Hepatic stellate cell (primary cell): ENCODE data around the gene MMEL1.

Experiments used
- DNase-seq: peaks from one replicate; pipeline ENCODE4 v3.0.0; 2011; ENCODE audit warnings: low spot score

MMEL1 gene

DNA sequence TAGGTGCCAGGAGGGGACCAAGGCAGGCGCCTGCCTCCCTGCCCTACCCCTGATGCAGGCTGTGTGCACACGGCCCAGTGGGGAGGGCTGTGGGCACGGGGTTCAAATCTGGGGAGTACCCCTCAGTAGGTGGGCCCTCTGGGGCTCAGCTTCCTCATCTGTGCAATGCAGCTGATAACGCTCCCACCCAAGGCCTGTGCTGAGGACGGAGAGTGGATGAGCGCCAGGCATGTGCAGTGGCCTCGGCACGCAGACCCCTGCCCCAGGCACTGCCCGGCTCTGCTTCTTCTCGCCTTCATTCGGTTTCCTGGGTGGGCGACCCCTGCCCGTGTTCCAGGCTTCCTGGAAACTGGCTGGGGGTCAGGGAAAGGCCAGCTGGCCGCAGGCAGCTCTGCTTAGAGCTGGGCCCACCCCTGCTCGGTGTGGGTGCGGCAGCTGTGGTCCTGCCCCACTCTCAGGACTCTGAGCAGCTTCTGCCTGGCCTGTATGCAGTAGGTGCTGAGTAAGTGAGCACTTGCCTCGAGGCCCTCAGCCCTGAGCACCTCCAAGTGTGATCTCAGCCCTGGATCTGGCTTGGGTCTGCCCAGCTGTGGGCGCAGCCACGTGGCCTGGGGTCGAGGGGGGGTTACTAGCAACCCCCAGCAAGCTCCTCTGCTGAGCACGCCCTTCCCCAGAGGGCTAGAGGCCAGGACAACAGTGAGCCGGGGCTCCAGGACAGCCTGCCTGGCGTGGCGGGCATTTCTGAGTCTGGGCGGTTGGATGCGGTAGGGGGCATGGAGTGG lies 88.5 kb downstream of the MMEL1 start:
- no peak for DNase-seq

DNA sequence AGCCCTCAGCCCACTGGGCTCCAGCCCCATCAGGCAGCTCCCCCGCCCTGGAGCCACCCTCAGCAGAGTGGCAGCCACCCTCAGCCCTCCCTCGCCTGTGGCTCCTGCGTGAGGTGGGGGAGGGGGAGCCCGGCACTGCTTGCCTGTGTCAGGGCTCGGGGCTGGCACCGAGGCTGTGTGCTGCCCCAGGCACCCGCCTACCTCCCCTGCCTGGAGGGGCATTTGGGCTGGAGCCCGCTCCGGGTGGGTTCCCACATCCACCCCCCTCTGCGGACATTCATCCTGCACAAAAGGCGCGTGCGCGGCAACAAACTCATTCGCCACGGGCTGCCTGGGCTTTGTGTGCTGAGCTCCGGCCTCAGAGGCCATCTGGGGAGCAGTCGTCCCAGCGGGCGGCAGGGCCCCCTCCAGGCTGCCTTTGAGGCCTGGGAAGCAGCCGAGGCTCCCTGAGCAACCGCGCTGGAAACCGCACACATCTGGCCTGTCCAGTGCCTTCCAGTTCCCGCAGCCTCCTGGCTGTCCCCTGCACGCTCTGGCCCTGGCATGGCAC lies 89.2 kb downstream of the MMEL1 start:
- peak; percentile 54 for DNase-seq

DNA sequence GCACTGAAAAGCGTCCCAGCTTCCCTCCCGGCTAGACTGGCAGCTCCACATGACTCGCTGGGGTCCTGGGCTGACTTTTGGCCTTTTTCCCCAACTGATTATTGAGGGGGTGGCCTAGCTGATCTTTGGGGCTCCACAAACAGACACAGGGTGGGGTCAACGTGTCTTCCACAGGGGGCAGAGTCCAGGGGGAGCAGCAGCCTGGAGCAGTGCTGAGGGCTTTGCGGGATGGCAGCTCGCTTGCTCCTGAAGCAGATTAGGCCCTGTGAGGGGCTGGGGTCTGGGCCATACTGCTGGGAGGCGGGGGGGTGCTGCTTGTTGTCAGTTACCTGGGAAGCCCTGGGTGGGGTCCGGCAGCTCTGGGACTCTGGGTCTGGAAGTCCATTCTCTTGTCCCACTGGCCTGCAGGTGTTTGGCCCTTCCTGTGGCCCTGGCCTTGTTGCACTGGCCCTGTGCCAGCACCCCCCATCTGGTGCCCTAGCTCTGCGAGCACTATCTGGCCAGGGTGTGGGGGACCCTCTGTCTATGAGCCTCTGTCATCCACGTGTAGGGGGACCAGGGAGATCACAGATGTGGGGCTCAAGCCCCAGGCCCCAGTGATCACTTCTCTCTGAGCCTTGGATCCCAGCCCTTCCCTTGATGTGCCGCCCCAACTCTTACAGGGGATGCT lies 90.4 kb downstream of the MMEL1 start:
- no peak for DNase-seq

DNA sequence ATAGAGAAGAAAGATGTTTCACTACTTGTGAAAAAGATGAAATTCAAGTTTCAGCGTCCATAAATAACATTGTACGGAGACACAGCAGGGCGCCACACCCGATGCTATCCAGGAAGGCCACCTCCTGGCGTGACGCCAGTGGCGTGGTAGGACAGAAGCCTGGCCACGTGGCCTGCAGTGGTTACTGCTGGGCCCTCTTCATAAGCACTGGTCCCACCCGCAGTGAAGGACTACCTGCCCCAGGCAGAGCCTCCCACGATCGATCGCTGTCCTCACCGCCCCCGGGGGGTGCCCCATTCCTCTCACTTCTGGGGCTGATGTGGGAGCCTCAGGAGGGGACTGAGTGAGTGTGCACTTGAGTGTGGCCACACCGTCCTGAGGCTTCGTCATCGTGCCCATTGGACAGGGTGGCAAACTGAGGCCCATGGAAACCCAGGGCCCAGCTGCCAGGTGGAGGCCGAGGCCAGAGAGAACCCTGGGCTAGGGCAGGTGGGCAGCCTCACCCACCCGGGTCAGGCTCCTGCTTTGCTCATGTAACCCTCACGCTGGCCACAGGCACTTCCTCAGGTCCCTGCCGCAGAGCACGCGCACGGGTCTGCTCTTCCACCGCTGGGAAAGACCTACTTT lies 91.1 kb downstream of the MMEL1 start:
- no peak for DNase-seq

DNA sequence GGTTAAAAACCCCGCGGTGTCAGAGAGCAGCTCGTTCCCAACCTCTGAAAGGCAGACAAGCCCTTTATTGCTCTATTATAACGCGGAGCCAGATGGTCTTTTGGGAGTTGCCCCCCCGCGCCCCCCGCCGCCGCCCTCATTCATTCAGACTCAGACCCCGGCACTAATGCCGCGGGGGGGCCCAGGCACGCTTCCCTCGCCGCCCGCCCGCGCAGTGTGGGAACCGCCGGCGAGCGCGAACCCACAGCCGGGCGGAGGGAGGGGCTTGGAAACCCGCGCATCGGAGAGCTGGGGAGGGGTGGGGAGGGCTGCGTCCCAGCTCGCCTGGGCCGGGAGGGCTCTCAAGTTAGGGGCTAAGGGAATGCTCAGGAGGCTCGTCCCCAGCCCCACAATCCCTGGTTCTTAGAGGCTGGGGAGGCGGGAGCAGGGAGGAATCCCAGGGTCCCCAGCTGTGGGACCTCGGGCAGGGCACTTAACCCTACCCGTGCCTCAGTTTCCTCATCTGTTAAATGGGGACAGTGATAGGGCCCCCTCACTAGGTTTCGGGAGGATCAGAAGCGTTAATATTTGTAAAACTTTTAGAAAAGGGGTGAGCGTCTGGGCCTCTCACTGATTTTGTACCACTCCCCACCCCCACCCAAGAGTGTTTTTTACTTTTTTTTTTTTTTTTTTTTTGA lies 91.9 kb downstream of the MMEL1 start:
- DNase-seq: no peak
